Measurements from ENCODE around the gene BNC2. TPM values are rescaled to one million over a fixed set of nuclear protein-coding genes. Genes with fewer than 3 reads are reported as not detected.

Gene BNC2
- total RNA-seq, 1 donor from 2014 or later = 2.4 TPM

DNA sequence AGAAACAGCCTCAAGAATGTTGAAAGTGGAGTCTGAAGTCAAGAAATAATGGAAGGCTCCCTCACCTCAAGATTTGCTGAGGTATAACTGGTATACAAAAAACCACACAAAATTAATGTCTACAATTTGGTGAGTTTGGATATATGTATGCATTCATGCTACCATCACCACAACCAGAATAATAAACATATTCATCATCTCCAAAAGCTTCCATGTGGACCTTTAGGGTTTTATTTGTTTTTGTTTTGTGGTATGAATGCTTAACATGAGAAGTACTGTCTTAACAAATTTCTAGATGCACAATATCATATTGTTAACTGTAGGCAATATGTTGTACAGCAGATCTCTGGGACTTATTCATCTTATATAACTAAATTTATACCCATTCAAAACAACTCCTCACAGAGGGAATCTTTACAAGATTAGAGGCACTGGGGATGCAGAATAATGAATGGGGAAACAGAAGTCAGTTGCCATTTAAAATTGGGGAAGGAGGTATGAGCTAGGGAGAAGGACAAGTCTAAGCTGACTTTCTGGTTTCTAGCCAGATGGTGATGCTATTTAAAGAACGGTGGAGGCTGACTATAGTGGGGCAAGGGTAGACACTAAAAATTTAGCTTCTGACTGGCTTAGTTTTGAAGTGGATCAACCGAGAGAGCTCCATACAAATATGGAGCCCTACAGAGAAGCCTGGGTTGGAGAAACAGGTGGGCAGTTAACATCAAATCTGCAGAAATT lies 213.9 kb downstream of the BNC2 start:
- Histone ChIP-seq H3K4me1 (peaks cover 35% of the 10 kb centered on the region), H2AFZ (replicated peaks) (no peak overlapping the region), H3K36me3 (no peaks in the 10 kb centered on the region), H3K9me3 (ENCODE audit: low read depth) (no peaks in the 10 kb centered on the region), H3K9ac (no peak overlapping the region), H4K20me1 (ENCODE audit: low read depth) (no peaks in the 10 kb centered on the region), H3K4me2 (peak overlapping the region; percentile 17), H3K27me3 (no peaks in the 10 kb centered on the region), H3F3A (ENCODE audit: low read depth) (no peaks in the 10 kb centered on the region), H3K27ac (no peak overlapping the region), H3K79me2 (ENCODE audit: low read depth) (no peaks in the 10 kb centered on the region), H3K4me3 (no peak overlapping the region)
- DNase-seq (ENCODE audit: low spot score) = no peak
- TF ChIP-seq EZH2phosphoT487 (IDR thresholded peaks at IDR 0.05) (no peak), EZH2 (IDR thresholded peaks at IDR 0.05) (no peak)
- TF ChIP-seq, protein P1, sequence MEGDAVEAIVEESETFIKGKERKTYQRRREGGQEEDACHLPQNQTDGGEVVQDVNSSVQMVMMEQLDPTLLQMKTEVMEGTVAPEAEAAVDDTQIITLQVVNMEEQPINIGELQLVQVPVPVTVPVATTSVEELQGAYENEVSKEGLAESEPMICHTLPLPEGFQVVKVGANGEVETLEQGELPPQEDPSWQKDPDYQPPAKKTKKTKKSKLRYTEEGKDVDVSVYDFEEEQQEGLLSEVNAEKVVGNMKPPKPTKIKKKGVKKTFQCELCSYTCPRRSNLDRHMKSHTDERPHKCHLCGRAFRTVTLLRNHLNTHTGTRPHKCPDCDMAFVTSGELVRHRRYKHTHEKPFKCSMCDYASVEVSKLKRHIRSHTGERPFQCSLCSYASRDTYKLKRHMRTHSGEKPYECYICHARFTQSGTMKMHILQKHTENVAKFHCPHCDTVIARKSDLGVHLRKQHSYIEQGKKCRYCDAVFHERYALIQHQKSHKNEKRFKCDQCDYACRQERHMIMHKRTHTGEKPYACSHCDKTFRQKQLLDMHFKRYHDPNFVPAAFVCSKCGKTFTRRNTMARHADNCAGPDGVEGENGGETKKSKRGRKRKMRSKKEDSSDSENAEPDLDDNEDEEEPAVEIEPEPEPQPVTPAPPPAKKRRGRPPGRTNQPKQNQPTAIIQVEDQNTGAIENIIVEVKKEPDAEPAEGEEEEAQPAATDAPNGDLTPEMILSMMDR (IDR thresholded peaks at IDR 0.05) = no peak
- Mint-ChIP-seq H3K36me3 (no peaks in the 10 kb centered on the region), H3K27me3 (ENCODE audit: insufficient read depth, low read depth) (peaks cover 2% of the 10 kb centered on the region), H3K9me3 (no peaks in the 10 kb centered on the region), H3K27ac (no peak overlapping the region), H3K4me1 (peaks cover 25% of the 10 kb centered on the region), H3K4me3 (no peak overlapping the region)

DNA sequence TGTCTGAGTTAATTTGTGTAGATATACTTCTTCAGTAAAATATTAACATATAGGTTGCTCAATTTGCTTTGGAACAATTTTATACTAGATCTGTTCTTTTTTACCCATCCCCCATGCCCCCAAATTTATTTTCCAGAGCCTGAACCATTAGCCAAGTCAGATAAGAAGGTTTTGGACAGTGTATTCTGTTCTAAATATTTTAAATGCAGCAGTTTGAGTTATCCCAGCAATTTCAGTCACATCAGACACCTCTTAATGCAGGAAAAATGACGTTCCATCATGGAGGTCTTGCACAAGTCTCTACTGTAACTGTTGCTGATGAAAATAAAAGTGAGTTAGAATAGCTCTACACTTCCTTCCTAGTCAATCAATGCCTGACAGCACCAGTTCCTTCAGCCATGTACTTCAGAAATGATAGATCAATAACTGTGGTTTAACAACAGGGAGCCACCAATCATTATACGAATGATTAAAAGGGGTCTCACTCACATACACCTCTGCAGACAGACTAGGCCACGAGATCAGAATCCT lies 215.8 kb downstream of the BNC2 start:
- TF ChIP-seq EZH2phosphoT487 (IDR thresholded peaks at IDR 0.05) (no peak), EZH2 (IDR thresholded peaks at IDR 0.05) (no peak)
- TF ChIP-seq, protein P1 (IDR thresholded peaks at IDR 0.05) = no peak
- H3K9me3 Mint-ChIP-seq = no peaks in the 10 kb centered on the region
- Histone ChIP-seq H3K4me1 (peaks cover 35% of the 10 kb centered on the region), H3K79me2 (ENCODE audit: low read depth) (no peaks in the 10 kb centered on the region), H3F3A (ENCODE audit: low read depth) (no peaks in the 10 kb centered on the region), H3K36me3 (no peaks in the 10 kb centered on the region), H3K27ac (no peak overlapping the region), H4K20me1 (ENCODE audit: low read depth) (no peaks in the 10 kb centered on the region), H3K9me3 (ENCODE audit: low read depth) (no peaks in the 10 kb centered on the region), H3K4me3 (no peak overlapping the region), H3K9ac (no peak overlapping the region), H2AFZ (replicated peaks) (no peak overlapping the region), H3K4me2 (no peak overlapping the region), H3K27me3 (no peaks in the 10 kb centered on the region)
- DNase-seq (ENCODE audit: low spot score) = no peak
- H3K36me3 Mint-ChIP-seq = no peaks in the 10 kb centered on the region
- peaks cover 25% of the 10 kb centered on the region for H3K4me1 Mint-ChIP-seq
- no peak overlapping the region for H3K27ac Mint-ChIP-seq
- H3K4me3 Mint-ChIP-seq = no peak overlapping the region
- H3K27me3 Mint-ChIP-seq (ENCODE audit: insufficient read depth, low read depth) = peaks cover 2% of the 10 kb centered on the region

DNA sequence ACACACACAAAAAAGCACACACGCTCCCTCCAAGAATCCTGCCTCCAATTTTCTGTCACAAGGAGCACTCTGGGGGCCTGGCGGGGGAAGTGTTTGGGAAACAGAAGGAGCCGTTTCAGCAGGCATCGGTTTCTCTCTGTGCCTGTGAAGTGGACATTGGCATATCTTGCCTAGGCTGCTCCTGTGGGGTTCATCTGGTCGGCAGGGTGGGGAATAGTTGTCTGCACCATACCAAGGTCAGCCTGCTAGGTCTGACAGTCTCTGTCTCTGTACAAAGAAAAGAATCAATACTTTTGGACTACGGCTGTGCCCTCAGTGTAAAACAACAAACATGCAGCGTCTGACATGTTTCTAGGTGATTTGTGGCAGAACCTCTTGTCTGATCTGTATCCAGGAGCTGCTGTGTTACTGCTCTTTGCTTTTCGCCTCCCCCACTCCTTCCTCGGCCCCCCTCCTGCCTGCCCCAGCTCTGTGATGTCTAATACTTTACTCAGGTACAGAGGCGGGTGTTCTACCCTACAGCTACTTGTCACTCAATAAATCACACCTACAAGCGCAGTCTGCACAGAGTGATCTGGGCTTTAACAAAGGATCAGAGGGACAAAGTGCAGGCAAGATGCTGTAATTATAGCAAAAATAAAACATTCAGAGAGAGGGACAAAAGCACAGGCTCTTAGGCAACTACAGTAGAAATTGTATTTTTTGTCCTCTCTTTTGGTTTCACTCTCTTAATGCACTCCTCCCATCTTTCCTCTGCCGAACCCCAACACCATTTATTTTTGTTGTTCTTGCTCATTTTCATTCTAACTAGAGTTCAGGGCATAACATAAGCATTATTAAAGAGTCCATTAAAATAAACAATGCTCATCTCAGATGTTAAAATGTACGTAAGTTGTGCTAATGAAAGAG lies 216.7 kb downstream of the BNC2 start:
- Histone ChIP-seq H3F3A (ENCODE audit: low read depth) (no peaks in the 10 kb centered on the region), H3K4me1 (peaks cover 35% of the 10 kb centered on the region), H4K20me1 (ENCODE audit: low read depth) (no peaks in the 10 kb centered on the region), H3K36me3 (no peaks in the 10 kb centered on the region), H3K4me2 (peak overlapping the region; percentile 20), H3K27ac (no peak overlapping the region), H3K79me2 (ENCODE audit: low read depth) (no peaks in the 10 kb centered on the region), H3K4me3 (no peak overlapping the region), H3K9ac (no peak overlapping the region), H2AFZ (replicated peaks) (peak overlapping the region; percentile 78), H3K27me3 (no peaks in the 10 kb centered on the region), H3K9me3 (ENCODE audit: low read depth) (no peaks in the 10 kb centered on the region)
- peak; percentile 9 for DNase-seq (ENCODE audit: low spot score)
- H3K27ac Mint-ChIP-seq = no peak overlapping the region
- no peaks in the 10 kb centered on the region for H3K36me3 Mint-ChIP-seq
- peaks cover 2% of the 10 kb centered on the region for H3K27me3 Mint-ChIP-seq (ENCODE audit: insufficient read depth, low read depth)
- TF ChIP-seq, protein P1 (IDR thresholded peaks at IDR 0.05) = no peak
- TF ChIP-seq EZH2 (IDR thresholded peaks at IDR 0.05) = no peak
- no peak for TF ChIP-seq EZH2phosphoT487 (IDR thresholded peaks at IDR 0.05)
- H3K4me3 Mint-ChIP-seq = peak overlapping the region; percentile 22
- peaks cover 25% of the 10 kb centered on the region for H3K4me1 Mint-ChIP-seq
- no peaks in the 10 kb centered on the region for H3K9me3 Mint-ChIP-seq
